HepG2 (cell line): ENCODE results near the gene CD58. TPM values are rescaled to one million over a fixed set of nuclear protein-coding genes. Genes with fewer than 3 reads are reported as not detected.

Experiments used
- CEBPG ChIP-seq: IDR thresholded peaks from 2 replicates; pipeline ENCODE4 v1.6.1; 2016
- EED ChIP-seq: sonication (generic); formaldehyde crosslinking; IDR thresholded peaks from 2 replicates; pipeline ENCODE4 v1.5.0; 2020; ENCODE audit warnings: mild to moderate bottlenecking, missing genetic modification reagents
- FOXA1 ChIP-seq, 2 experiments: fragments of 450-650 bp in 1 of 2; sonication (generic) in 1 of 2; formaldehyde crosslinking in 1 of 2; IDR thresholded peaks; 2 replicates each; pipeline versions ENCODE4 v1.4.0 to v1.6.1; 2016 to 2020; ENCODE audit warnings: missing genetic modification reagents in 1 of 2
- GTF2F1 ChIP-seq: fragments of 150-350 bp; IDR thresholded peaks from 2 replicates; pipeline ENCODE4 v1.6.1; 2014; ENCODE audit warnings: low read length
- NFAT5 ChIP-seq: sonication (generic); formaldehyde crosslinking; IDR thresholded peaks from 2 replicates; pipeline ENCODE4 v1.4.0; 2020; ENCODE audit warnings: missing genetic modification reagents
- NR2F1 ChIP-seq, 2 experiments: fragments of 450-650 bp in 1 of 2; formaldehyde crosslinking in 1 of 2; IDR thresholded peaks; 2 replicates each; pipeline versions ENCODE4 v1.5.0 to v1.6.1; 2016 to 2020; ENCODE audit warnings: mild to moderate bottlenecking in 1 of 2, missing compliant biosample characterization in 1 of 2, missing genetic modification reagents in 1 of 2, moderate library complexity in 1 of 2
- PAF1 ChIP-seq: IDR thresholded peaks from 2 replicates; pipeline ENCODE4 v1.6.1; 2016; ENCODE audit warnings: missing genetic modification reagents, missing compliant biosample characterization
- PCBP2 ChIP-seq: fragments of 200-400 bp; formaldehyde crosslinking; optimal IDR thresholded peaks from 2 replicates; pipeline ENCODE3; 2018; ENCODE audit warnings: low read length, low read depth; ENCODE audit not compliant: poor library complexity, severe bottlenecking
- PLSCR1 ChIP-seq: sonication (generic); formaldehyde crosslinking; IDR thresholded peaks from 2 replicates; pipeline ENCODE4 v1.5.0; 2020; ENCODE audit warnings: missing genetic modification reagents, mild to moderate bottlenecking, borderline replicate concordance
- RCOR2 ChIP-seq: IDR thresholded peaks from 2 replicates; pipeline ENCODE4 v1.6.1; 2016; ENCODE audit warnings: missing biosample characterization, missing genetic modification reagents
- STAT6 ChIP-seq: sonication (generic); formaldehyde crosslinking; IDR thresholded peaks from 2 replicates; pipeline ENCODE4 v1.4.0; 2020; ENCODE audit warnings: missing genetic modification reagents, mild to moderate bottlenecking, borderline replicate concordance
- ZNF276 ChIP-seq: sonication (generic); formaldehyde crosslinking; IDR thresholded peaks from 2 replicates; pipeline ENCODE4 v1.4.0; 2020; ENCODE audit warnings: mild to moderate bottlenecking, low read depth, missing genetic modification reagents
- ZNF431 ChIP-seq: sonication (generic); formaldehyde crosslinking; IDR thresholded peaks from 2 replicates; pipeline ENCODE4 v1.9.0; 2022; ENCODE audit warnings: missing genetic modification reagents, low read depth, mild to moderate bottlenecking, borderline replicate concordance
- ZSCAN12 ChIP-seq: sonication (generic); formaldehyde crosslinking; IDR thresholded peaks from 2 replicates; pipeline ENCODE4 v1.9.0; 2021; ENCODE audit warnings: mild to moderate bottlenecking, missing genetic modification reagents
- polyA plus RNA-seq, 8 experiments: library from polyadenylated mRNA; depleted of rRNA in 3 of 8; stranded (reverse) in 7 of 8; unstranded in 1 of 8; fragments of >200 nt; fragmentation: Illumina TruSeq in 4 of 8; extraction: Trizol in 4 of 8; gene quantifications; 2 replicates each; pipeline versions ENCODE4 v1.2.1 to v1.2.3, GENCODE V29; 2011 to 2016; ENCODE audit warnings: low read depth in 4 of 8, missing spikeins in 1 of 8, mixed read lengths in 1 of 8; ENCODE audit not compliant: insufficient read depth in 1 of 8
- total RNA-seq, 5 experiments: library from RNA; depleted of rRNA; stranded (reverse); fragments of >200 nt; fragmentation: Illumina TruSeq; extraction: Trizol; gene quantifications; 2 replicates each; pipeline ENCODE4 v1.2.3, GENCODE V29; 2016; ENCODE audit warnings: low read depth in 1 of 5

The CD58 gene
- total and polyA plus RNA-seq, 2 of the 13 experiments (the other 11 are each of a cell fraction or from before 2014, with no cell fraction given) = 9.4 to 13.5 TPM

GRCh38 chr1:116474921-116475849 lies 95.6 kb downstream of the CD58 start (continued):
- TF ChIP-seq PLSCR1 (no peak), FOXA1 (IDR thresholded peaks at IDR 0.05) (no peak), FOXA1 (CRISPR knock-in tag; IDR thresholded peaks at IDR 0.05) (peak; percentile 65), STAT6 (CRISPR knock-in tag) (peak; percentile 73; the same call in 1 of the 2 replicates), ZNF276 (CRISPR knock-in tag) (0 out of 2 replicates have a peak, but pooled peaks have one; percentile 47), NR2F1 (CRISPR knock-in tag; IDR thresholded peaks at IDR 0.05) (peak in 1 of 2 experiments; percentile 23; a peak in 3 of 4 replicates), ZSCAN12 (CRISPR knock-in tag) (no peak), RCOR2 (CRISPR knock-in tag) (peak; percentile 92), PCBP2 (no peak), NFAT5 (CRISPR knock-in tag) (peak; percentile 93), GTF2F1 (no peak), PAF1 (CRISPR knock-in tag) (no peak), CEBPG (CRISPR knock-in tag) (peak; percentile 47; the same call in 1 of the 2 replicates), ZNF431 (CRISPR knock-in tag) (peak; percentile 62), EED (CRISPR knock-in tag) (no peak)
